ENCODE data around the gene GPC6.

DNA sequence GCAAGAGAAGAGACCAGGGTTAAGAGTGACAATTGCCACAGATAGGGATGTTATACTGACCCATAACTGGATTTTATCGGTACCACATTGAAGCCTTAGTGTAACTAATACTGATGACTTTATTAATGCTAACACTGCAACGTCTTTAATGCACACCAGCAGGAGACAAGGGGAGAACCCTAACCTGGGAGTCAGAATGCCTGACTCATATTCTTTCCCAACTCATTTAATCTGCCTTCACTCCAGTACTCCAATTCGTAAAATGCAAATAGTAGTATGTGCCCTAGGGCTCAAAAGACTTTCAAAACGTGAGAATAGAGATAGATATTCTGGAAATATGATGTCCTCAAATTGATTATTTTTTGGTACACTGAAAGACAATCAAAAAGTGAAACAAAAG, 62.4 kb downstream of the GPC6 start:
- TF ChIP-seq CTCF (conservative IDR thresholded peaks at IDR 0.05; ENCODE audit: low read length): no peak
- TF ChIP-seq EZH2phosphoT487 (IDR thresholded peaks at IDR 0.05; ENCODE audit: borderline replicate concordance): no peak
